ENCODE measurements around the gene DDC. TPM values are rescaled to one million over a fixed set of nuclear protein-coding genes. Genes with fewer than 3 reads are reported as not detected.
"Not testable (repeated sequence)": the region's sequence is repeated elsewhere in the genome, so short reads cannot be mapped to it uniquely, and the experiment has no call there.

The DDC gene
- total RNA-seq, 2 donors from 2014 or later = 6.6 to 17.1 TPM

DNA sequence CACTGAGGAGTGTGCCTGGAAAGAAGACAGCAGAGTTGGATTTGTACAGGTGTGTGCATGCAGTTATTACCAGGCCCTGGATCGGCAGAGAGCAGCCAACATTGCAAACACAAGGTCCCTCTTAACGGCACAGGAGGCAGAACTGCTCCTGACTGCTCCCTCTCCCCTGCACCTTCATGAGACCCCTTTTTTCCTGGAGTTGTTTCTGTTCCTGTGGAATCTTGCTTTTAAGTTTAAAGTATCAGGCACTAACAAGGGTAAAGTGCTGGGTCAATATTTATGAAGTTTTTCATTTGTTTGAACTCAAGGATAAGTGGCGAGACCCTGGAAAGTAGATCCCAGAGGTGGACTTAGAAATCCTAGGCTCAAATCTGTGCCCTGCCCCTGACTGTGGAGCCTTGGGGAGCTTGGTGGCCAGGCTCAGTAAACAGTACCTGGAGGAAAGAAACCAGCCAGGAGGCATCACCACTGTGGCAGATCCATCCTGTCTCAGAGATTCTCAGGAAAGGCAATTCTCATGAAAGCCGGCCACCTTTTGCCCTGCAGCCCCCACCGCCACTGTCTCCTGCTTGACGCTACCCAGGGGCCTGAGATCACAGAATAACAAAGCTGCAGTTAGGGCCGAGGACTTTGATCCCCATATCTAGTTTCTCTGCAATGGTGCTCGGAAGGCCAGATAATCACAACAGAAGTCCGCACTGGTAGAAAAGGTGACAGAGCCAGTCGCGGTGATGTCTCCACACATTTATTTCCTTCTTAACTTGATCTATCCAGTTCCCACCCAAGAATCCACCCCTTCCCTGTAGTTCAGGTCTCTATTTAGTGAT lies 36.7 kb downstream of the DDC start:
- Histone ChIP-seq H3K4me1 (peaks cover 42% of the 10 kb centered on the region), H3K27me3 (no peaks in the 10 kb centered on the region), H3K9me3 (no peaks in the 10 kb centered on the region), H3K4me3 (no peak overlapping the region), H3K36me3 (replicated peaks in 1 of 2; ENCODE audit: insufficient read depth in 1 of 2, low read depth in 2 of 2) (no peaks in the 10 kb centered on the region), H3K27ac (peak overlapping the region; percentile 15 to 37 (median 20))
- intact Hi-C loops (cut with DNase I) = no loop called here
- whole genome bisulfite sequencing, 2 donors = 22 to 26% methylated on average over 9 to 11 of the region's 11 CpGs
- DNase-seq = peak; percentile 31 to 58 (median 41)
- peak; percentile 69 for ATAC-seq
- TF ChIP-seq POLR2A (IDR thresholded peaks at IDR 0.05) (no peak), CTCF (IDR thresholded peaks at IDR 0.05) (no peak)

- H3K4me3 ChIP-seq; H3K36me3 ChIP-seq (replicated peaks in 1 of 2; ENCODE audit: insufficient read depth in 1 of 2, low read depth in 2 of 2); DNase-seq; H3K27ac ChIP-seq; intact Hi-C loops (cut with DNase I); H3K27me3 ChIP-seq; ATAC-seq; H3K9me3 ChIP-seq; H3K4me1 ChIP-seq: not testable (repeated sequence)
- WGBS, 2 donors = 73 to 76% methylated on average over 3 of the region's 3 CpGs
These were observed 45.9 kb downstream of the DDC start for GRCh38 chr7:50519350-50519749.

DNA sequence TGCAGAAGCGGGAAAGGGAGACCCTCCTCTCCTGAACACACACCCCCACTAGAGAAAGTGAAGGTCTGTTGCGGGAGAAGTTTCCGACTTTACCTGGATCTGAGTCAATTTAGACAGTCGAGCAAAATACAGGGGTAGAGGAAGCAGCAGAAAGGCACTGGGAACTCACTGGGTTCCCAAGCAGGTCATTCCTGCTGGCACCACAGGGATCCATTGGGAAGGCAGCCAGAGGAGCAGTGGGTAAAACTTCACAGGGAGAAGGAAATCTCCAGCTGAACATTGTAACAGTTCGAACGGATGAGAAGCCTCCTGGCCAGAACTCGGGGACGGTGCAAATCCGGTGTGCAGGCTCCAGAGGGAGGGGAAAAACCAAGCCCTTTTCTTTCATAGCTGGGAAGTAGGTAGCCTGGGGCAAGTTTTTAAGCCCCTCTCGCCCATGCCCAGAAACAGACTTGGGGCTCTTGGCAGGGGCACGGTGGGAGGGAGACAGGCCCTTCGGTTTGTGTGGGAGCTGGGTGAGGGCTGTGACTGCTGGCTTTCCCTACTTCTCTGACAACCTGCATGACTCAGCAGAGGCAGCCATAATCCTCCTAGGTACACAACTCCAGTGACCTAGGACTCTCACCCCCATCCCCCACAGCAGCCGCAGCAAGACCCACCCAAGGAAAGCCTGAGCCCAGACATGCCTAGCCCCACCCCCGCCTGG lies 51.9 kb downstream of the DDC start:
- H3K27me3 ChIP-seq = no peaks in the 10 kb centered on the region
- no peaks in the 10 kb centered on the region for H3K9me3 ChIP-seq
- no peaks in the 10 kb centered on the region for H3K4me1 ChIP-seq
- intact Hi-C loops (cut with DNase I) = no loop called here
- 87 to 88% methylated on average over 14 of the region's 14 CpGs for WGBS, 2 donors
- no peaks in the 10 kb centered on the region for H3K36me3 ChIP-seq (replicated peaks in 1 of 2; ENCODE audit: insufficient read depth in 1 of 2, low read depth in 2 of 2)
- TF ChIP-seq POLR2A (IDR thresholded peaks at IDR 0.05) (no peak), CTCF (IDR thresholded peaks at IDR 0.05) (peak in 1 of 7 experiments; percentile 3)
- H3K27ac ChIP-seq = no peak overlapping the region
- ATAC-seq = no peak
- H3K4me3 ChIP-seq = no peak overlapping the region
- DNase-seq = peak in 2 of 4 donors; percentile 59 to 65

DNA sequence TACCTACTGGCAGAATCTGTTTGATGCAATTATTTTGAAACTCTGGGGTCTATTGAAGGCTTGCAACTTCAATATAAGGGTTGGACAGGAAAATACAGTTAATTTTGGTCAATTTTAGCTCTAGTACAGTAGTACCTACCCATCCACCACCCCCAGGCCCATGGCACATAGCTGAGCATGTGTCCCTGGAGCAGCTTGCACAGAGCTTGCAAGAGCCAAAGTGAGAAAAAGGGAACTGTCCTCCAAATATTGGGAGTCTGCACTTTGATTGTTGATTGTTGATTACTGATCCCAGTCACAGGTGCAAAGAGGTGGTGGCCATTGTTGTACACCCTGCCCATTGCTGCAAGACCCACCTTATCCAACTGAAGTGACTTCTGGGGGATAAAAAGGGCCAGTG lies 52.8 kb downstream of the DDC start:
- ATAC-seq = no peak
- Histone ChIP-seq H3K27me3 (no peaks in the 10 kb centered on the region), H3K36me3 (replicated peaks in 1 of 2; ENCODE audit: insufficient read depth in 1 of 2, low read depth in 2 of 2) (no peaks in the 10 kb centered on the region), H3K4me3 (no peak overlapping the region), H3K4me1 (no peaks in the 10 kb centered on the region), H3K27ac (no peak overlapping the region), H3K9me3 (no peaks in the 10 kb centered on the region)
- intact Hi-C loops (cut with DNase I) = no loop called here
- TF ChIP-seq POLR2A (IDR thresholded peaks at IDR 0.05) (no peak), CTCF (IDR thresholded peaks at IDR 0.05) (no peak)
- no peak for DNase-seq

GRCh38 chr7:50509459-50509858 lies 55.7 kb downstream of the DDC start:
- Histone ChIP-seq H3K4me3 (no peak overlapping the region), H3K4me1 (no peaks in the 10 kb centered on the region), H3K27ac (no peak overlapping the region), H3K36me3 (replicated peaks in 1 of 2; ENCODE audit: insufficient read depth in 1 of 2, low read depth in 2 of 2) (no peaks in the 10 kb centered on the region), H3K27me3 (no peaks in the 10 kb centered on the region), H3K9me3 (no peaks in the 10 kb centered on the region)
- ATAC-seq (no peak), DNase-seq (no peak)
- no peak for TF ChIP-seq CTCF (IDR thresholded peaks at IDR 0.05)
- no peak for TF ChIP-seq POLR2A (IDR thresholded peaks at IDR 0.05)
- WGBS, 2 donors = 64 to 71% methylated on average over 2 of the region's 2 CpGs
- intact Hi-C loops (cut with DNase I) = no loop called here
